Type B pancreatic cell (in vitro differentiated cells): Measurements from ENCODE around the gene AKAP13. TPM values are rescaled to one million over a fixed set of nuclear protein-coding genes. Genes with fewer than 3 reads are reported as not detected.

Experiments used
- DNase-seq: peaks from one replicate; pipeline ENCODE4 v3.0.0; 2021; ENCODE audit warnings: mixed read lengths; ENCODE audit not compliant: unreplicated experiment; ENCODE audit errors: extremely low spot score
- H3K27ac Mint-ChIP-seq: 2 replicates; pipeline ENCODE4 v1.8.0; 2021; ENCODE audit warnings: mild to moderate bottlenecking, mixed read lengths
- H3K27me3 Mint-ChIP-seq: 2 replicates; pipeline ENCODE4 v1.8.0; 2021; ENCODE audit warnings: mixed read lengths
- H3K36me3 Mint-ChIP-seq: 2 replicates; pipeline ENCODE4 v1.8.0; 2021; ENCODE audit warnings: mixed read lengths
- H3K4me1 Mint-ChIP-seq: one replicate; pipeline ENCODE4 v1.8.0; 2021; ENCODE audit warnings: mixed read lengths; ENCODE audit not compliant: unreplicated experiment
- H3K4me3 Mint-ChIP-seq: 2 replicates; pipeline ENCODE4 v1.8.0; 2021; ENCODE audit warnings: mild to moderate bottlenecking, mixed read lengths
- H3K9me3 Mint-ChIP-seq: 2 replicates; pipeline ENCODE4 v1.8.0; 2021; ENCODE audit warnings: mixed read lengths
- CTCF ChIP-seq: fragments of 200-600 bp; sonication (generic); conservative IDR thresholded peaks from 2 replicates; pipeline ENCODE4 v1.5.0; 2021; ENCODE audit warnings: antibody characterized with exemption, mild to moderate bottlenecking
- total RNA-seq: library from RNA; stranded (reverse); gene quantifications from 2 replicates; pipeline ENCODE4 v1.2.1, GENCODE V29; 2021; ENCODE audit warnings: low replicate concordance

Gene AKAP13
- total RNA-seq, 1 donor from 2014 or later = 75.7 TPM

DNA sequence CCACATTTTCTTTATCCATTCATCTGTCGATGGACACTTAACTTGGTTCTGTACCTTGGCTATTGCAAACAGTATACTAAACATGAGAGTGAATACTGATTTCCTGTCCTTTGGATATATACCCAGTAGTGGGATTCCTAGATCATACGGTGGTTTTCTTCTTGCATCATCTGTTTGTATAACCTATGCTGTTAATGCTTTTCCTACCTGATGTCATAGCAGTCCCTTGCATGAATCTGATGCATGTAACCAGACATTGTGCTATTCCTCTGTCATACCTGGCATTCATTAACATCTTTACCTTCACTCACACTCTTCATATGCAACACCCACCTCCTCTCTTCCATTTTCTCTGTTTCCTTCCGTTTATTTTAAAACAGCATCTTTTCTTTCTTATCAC, 229.1 kb downstream of the AKAP13 start:
- no peaks in the 10 kb centered on the region for H3K27me3 Mint-ChIP-seq
- no peak overlapping the region for H3K27ac Mint-ChIP-seq
- no peak overlapping the region for H3K4me3 Mint-ChIP-seq
- H3K9me3 Mint-ChIP-seq = no peaks in the 10 kb centered on the region
- TF ChIP-seq CTCF = no peak
- peaks cover 21% of the 10 kb centered on the region for H3K4me1 Mint-ChIP-seq
- H3K36me3 Mint-ChIP-seq = peaks cover 19% of the 10 kb centered on the region
- DNase-seq = no peak

GRCh38 chr15:85611361-85611760, 231.0 kb downstream of the AKAP13 start:
- H3K9me3 Mint-ChIP-seq = no peaks in the 10 kb centered on the region
- peak overlapping the region; percentile 3 for H3K27ac Mint-ChIP-seq
- H3K27me3 Mint-ChIP-seq = no peaks in the 10 kb centered on the region
- H3K4me3 Mint-ChIP-seq = no peak overlapping the region
- peaks cover 20% of the 10 kb centered on the region for H3K4me1 Mint-ChIP-seq
- DNase-seq = no peak
- TF ChIP-seq CTCF = no peak
- H3K36me3 Mint-ChIP-seq = peaks cover 16% of the 10 kb centered on the region

DNA sequence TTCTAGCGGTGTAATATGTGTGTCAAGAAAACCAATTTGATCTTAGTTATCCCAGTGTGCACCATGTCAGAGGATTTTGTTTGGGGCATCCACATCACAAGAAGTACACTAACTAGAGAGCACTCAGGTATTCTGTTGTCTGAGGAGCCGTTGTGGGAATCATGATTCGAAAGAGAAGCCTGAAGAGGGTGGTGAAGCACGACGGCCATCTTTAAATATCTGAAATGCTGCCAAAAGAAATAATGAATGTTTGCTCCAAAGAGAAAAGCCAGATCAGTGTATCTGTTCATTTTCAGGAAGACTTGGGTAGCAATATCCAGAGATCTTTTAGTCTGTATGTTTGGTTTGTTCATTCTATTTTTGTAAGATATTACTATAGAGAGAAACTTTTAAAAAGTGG, 233.7 kb downstream of the AKAP13 start:
- no peak for TF ChIP-seq CTCF

GRCh38 chr15:85615930-85616329, 235.5 kb downstream of the AKAP13 start:
- H3K9me3 Mint-ChIP-seq = no peaks in the 10 kb centered on the region
- H3K36me3 Mint-ChIP-seq = peaks cover 8% of the 10 kb centered on the region
- peaks cover 6% of the 10 kb centered on the region for H3K4me1 Mint-ChIP-seq
- DNase-seq = no peak
- no peak overlapping the region for H3K4me3 Mint-ChIP-seq
- TF ChIP-seq CTCF = peak; percentile 72
- no peaks in the 10 kb centered on the region for H3K27me3 Mint-ChIP-seq
- no peak overlapping the region for H3K27ac Mint-ChIP-seq

More for the DNA sequence above, 233.7 kb downstream of the AKAP13 start:
- peaks cover 6% of the 10 kb centered on the region for H3K4me1 Mint-ChIP-seq
- no peak overlapping the region for H3K4me3 Mint-ChIP-seq
- DNase-seq = no peak
- no peaks in the 10 kb centered on the region for H3K27me3 Mint-ChIP-seq
- H3K36me3 Mint-ChIP-seq = peaks cover 13% of the 10 kb centered on the region
- H3K27ac Mint-ChIP-seq = no peak overlapping the region
- no peaks in the 10 kb centered on the region for H3K9me3 Mint-ChIP-seq

DNA sequence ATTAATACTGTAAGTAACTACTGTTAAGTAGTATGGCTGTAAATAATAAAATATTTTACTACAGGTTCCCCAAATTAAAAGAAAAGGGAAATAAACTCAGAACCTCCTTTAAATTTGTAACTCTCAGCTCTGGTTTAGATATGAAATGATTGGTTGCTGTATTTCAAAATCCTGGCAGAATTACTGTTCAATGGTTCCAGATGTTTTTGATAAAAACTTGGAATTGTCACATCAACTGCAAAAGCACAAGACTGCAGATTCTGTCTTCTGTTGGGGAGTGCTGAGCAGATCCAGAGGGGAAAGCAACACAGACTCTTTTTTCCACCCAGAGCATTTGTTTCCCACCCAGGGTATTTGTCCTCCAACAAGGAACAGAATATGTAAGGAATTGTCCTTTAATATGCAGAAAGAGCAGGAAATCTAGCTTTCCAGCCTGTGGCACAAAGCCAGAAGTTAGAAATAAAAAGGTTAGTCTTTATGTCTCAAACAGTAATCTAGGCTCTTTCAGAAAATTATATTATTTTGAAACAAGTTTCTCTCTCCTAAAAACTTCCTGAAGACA, 236.2 kb downstream of the AKAP13 start:
- TF ChIP-seq CTCF = no peak
- Mint-ChIP-seq H3K27ac (no peak overlapping the region), H3K9me3 (no peaks in the 10 kb centered on the region), H3K36me3 (peaks cover 1% of the 10 kb centered on the region), H3K4me3 (no peak overlapping the region), H3K27me3 (no peaks in the 10 kb centered on the region), H3K4me1 (peaks cover 6% of the 10 kb centered on the region)
- no peak for DNase-seq

DNA sequence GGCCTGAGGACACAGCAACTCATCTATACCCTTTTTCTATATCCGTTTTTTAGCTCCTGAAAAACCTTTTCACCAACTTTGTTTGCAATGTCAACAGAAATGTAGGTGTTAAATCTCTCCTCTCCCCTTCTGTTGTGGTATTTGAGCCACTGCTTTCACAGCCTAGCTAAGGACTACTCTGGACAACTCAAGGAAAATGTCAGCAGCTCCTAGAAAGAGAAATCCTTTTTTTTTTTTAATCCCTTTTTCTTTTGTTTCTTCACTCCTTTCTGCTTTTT, 237.8 kb downstream of the AKAP13 start:
- no peak for TF ChIP-seq CTCF
- H3K4me3 Mint-ChIP-seq = no peak overlapping the region
- H3K27ac Mint-ChIP-seq = no peak overlapping the region
- H3K36me3 Mint-ChIP-seq = no peaks in the 10 kb centered on the region
- no peak for DNase-seq
- H3K4me1 Mint-ChIP-seq = peaks cover 17% of the 10 kb centered on the region
- no peaks in the 10 kb centered on the region for H3K9me3 Mint-ChIP-seq
- H3K27me3 Mint-ChIP-seq = no peaks in the 10 kb centered on the region
